ENCODE measurements around the gene MFN2. TPM values are rescaled to one million over a fixed set of nuclear protein-coding genes. Genes with fewer than 3 reads are reported as not detected.

MFN2 gene
- total and polyA plus RNA-seq, 9 of the 15 experiments (the other 6 are each of a cell fraction or from before 2014, with no cell fraction given), result 10.5 to 158 (median 87.1) TPM

DNA sequence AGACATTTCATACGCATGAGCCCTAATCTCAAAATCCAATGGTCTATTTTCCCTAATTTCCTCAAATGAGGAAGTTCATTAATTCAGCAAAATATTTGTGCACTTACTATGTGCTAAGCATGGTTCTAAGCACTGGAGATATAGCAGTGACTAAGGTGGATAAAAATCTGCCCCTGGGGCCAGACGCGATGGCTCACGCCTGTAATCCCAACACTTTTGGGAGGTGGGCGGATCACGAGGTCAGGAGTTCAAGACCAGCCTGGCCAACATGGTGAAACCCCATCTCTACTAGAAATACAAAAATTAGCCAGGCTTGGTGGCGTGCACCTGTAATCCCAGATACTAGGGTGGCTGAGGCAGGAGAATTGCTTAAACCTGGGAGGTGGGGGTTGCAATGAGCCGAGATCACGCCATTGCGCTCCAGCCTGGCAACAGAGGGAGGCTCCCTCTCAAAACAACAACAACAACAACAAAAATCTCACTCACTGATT lies 34.8 kb downstream of the MFN2 start (continued):
- TF ChIP-seq ZNF184 (CRISPR knock-in tag; IDR thresholded peaks at IDR 0.05), result no peak
- peak; percentile 91 for TF ChIP-seq EGR1 (conservative IDR thresholded peaks at IDR 0.05)
- TF ChIP-seq ILK (tag; IDR thresholded peaks at IDR 0.05; ENCODE audit: borderline replicate concordance, low read depth), result no peak
- peak; percentile 32; the same call in 1 of the 2 replicates for TF ChIP-seq JUND (IDR thresholded peaks at IDR 0.05; ENCODE audit: borderline replicate concordance, low read depth, low read length)
- TF ChIP-seq JUND (tag; IDR thresholded peaks at IDR 0.05; ENCODE audit: borderline replicate concordance, low read depth, low read length), result no peak
- TF ChIP-seq, protein P1, sequence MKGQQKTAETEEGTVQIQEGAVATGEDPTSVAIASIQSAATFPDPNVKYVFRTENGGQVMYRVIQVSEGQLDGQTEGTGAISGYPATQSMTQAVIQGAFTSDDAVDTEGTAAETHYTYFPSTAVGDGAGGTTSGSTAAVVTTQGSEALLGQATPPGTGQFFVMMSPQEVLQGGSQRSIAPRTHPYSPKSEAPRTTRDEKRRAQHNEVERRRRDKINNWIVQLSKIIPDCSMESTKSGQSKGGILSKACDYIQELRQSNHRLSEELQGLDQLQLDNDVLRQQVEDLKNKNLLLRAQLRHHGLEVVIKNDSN (CRISPR knock-in tag; IDR thresholded peaks at IDR 0.05), result peak; percentile 40
- TF ChIP-seq CBX1 (IDR thresholded peaks at IDR 0.05; ENCODE audit: low read depth), result peak; percentile 36; the same call in 1 of the 2 replicates
- no peak for TF ChIP-seq RHOXF2B (CRISPR knock-in tag; conservative IDR thresholded peaks at IDR 0.05)
- TF ChIP-seq KLF1 (tag; IDR thresholded peaks at IDR 0.05), result no peak
- TF ChIP-seq, protein P2, sequence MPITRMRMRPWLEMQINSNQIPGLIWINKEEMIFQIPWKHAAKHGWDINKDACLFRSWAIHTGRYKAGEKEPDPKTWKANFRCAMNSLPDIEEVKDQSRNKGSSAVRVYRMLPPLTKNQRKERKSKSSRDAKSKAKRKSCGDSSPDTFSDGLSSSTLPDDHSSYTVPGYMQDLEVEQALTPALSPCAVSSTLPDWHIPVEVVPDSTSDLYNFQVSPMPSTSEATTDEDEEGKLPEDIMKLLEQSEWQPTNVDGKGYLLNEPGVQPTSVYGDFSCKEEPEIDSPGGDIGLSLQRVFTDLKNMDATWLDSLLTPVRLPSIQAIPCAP (CRISPR knock-in tag; IDR thresholded peaks at IDR 0.05; ENCODE audit: borderline replicate concordance), result no peak
- TF ChIP-seq DPF2 (IDR thresholded peaks at IDR 0.05), result peak; percentile 85
- TF ChIP-seq OTX1 (CRISPR knock-in tag; IDR thresholded peaks at IDR 0.05), result no peak
- TF ChIP-seq ZBTB1 (CRISPR knock-in tag; IDR thresholded peaks at IDR 0.05; ENCODE audit: borderline replicate concordance, low read depth), result no peak
- TF ChIP-seq KDM4B (IDR thresholded peaks at IDR 0.05; ENCODE audit: borderline replicate concordance in 2 of 2, low read depth in 1 of 2), result no peak
- TF ChIP-seq BRD9 (IDR thresholded peaks at IDR 0.05; ENCODE audit: low read depth, partially characterized antibody), result no peak
- no peak for TF ChIP-seq ZNF583 (CRISPR knock-in tag; IDR thresholded peaks at IDR 0.05)
- TF ChIP-seq CXXC5 (CRISPR knock-in tag; IDR thresholded peaks at IDR 0.05), result peak; percentile 51; the same call in 1 of the 2 replicates
- TF ChIP-seq, protein P3, sequence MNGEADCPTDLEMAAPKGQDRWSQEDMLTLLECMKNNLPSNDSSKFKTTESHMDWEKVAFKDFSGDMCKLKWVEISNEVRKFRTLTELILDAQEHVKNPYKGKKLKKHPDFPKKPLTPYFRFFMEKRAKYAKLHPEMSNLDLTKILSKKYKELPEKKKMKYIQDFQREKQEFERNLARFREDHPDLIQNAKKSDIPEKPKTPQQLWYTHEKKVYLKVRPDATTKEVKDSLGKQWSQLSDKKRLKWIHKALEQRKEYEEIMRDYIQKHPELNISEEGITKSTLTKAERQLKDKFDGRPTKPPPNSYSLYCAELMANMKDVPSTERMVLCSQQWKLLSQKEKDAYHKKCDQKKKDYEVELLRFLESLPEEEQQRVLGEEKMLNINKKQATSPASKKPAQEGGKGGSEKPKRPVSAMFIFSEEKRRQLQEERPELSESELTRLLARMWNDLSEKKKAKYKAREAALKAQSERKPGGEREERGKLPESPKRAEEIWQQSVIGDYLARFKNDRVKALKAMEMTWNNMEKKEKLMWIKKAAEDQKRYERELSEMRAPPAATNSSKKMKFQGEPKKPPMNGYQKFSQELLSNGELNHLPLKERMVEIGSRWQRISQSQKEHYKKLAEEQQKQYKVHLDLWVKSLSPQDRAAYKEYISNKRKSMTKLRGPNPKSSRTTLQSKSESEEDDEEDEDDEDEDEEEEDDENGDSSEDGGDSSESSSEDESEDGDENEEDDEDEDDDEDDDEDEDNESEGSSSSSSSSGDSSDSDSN (IDR thresholded peaks at IDR 0.05; ENCODE audit: borderline replicate concordance in 1 of 2, low read depth in 2 of 2, low read length in 2 of 2), result no peak
- TF ChIP-seq, protein P4, sequence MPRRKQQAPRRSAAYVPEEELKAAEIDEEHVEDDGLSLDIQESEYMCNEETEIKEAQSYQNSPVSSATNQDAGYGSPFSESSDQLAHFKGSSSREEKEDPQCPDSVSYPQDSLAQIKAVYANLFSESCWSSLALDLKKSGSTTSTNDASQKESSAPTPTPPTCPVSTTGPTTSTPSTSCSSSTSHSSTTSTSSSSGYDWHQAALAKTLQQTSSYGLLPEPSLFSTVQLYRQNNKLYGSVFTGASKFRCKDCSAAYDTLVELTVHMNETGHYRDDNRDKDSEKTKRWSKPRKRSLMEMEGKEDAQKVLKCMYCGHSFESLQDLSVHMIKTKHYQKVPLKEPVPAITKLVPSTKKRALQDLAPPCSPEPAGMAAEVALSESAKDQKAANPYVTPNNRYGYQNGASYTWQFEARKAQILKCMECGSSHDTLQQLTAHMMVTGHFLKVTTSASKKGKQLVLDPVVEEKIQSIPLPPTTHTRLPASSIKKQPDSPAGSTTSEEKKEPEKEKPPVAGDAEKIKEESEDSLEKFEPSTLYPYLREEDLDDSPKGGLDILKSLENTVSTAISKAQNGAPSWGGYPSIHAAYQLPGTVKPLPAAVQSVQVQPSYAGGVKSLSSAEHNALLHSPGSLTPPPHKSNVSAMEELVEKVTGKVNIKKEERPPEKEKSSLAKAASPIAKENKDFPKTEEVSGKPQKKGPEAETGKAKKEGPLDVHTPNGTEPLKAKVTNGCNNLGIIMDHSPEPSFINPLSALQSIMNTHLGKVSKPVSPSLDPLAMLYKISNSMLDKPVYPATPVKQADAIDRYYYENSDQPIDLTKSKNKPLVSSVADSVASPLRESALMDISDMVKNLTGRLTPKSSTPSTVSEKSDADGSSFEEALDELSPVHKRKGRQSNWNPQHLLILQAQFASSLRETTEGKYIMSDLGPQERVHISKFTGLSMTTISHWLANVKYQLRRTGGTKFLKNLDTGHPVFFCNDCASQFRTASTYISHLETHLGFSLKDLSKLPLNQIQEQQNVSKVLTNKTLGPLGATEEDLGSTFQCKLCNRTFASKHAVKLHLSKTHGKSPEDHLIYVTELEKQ (CRISPR knock-in tag; IDR thresholded peaks at IDR 0.05), result no peak
- peak; percentile 36 for TF ChIP-seq BDP1 (IDR thresholded peaks at IDR 0.05; ENCODE audit: insufficient read depth, insufficient read length)
- TF ChIP-seq FIP1L1 (IDR thresholded peaks at IDR 0.05; ENCODE audit: low read depth, low read length, poor library complexity, severe bottlenecking), result no peak
